Measurements from ENCODE around the gene RBM14.
"Not testable (repeated sequence)": the region's sequence is repeated elsewhere in the genome, so short reads cannot be mapped to it uniquely, and the experiment has no call there.

DNA sequence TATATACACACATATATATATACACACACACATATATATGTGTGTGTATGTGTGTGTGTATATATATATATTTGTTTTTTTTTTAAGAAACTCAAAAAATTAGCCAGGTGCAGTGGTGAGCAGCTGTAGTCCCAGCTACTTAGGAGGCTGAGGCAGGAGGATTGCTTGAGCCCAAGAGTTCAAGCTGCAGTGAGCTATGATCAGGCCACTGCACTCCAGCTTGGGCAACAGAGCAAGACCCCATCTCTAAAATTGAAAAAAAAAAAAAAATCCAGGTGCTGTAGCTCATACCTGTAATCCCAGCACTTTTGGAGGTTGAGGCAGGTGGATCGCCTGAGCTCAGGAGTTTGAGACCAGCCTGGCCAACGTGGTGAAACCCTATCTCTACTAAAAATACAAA lies 27.1 kb upstream of the RBM14 start:
- TF ChIP-seq, protein P1, sequence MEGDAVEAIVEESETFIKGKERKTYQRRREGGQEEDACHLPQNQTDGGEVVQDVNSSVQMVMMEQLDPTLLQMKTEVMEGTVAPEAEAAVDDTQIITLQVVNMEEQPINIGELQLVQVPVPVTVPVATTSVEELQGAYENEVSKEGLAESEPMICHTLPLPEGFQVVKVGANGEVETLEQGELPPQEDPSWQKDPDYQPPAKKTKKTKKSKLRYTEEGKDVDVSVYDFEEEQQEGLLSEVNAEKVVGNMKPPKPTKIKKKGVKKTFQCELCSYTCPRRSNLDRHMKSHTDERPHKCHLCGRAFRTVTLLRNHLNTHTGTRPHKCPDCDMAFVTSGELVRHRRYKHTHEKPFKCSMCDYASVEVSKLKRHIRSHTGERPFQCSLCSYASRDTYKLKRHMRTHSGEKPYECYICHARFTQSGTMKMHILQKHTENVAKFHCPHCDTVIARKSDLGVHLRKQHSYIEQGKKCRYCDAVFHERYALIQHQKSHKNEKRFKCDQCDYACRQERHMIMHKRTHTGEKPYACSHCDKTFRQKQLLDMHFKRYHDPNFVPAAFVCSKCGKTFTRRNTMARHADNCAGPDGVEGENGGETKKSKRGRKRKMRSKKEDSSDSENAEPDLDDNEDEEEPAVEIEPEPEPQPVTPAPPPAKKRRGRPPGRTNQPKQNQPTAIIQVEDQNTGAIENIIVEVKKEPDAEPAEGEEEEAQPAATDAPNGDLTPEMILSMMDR (IDR thresholded peaks at IDR 0.05), result not testable (repeated sequence)
- not testable (repeated sequence) for TF ChIP-seq POLR2A, EP300 (IDR thresholded peaks at IDR 0.05)
